Effector memory CD4-positive, alpha-beta T cell (primary cell): ENCODE data around the gene FGG.

Experiments used
- DNase-seq, 3 donors: peaks; one replicate each; pipeline ENCODE4 v3.0.0-alpha.2; 2020
- H3K27ac ChIP-seq: 2 replicates; pipeline ENCODE4 v1.7.0; 2013; ENCODE audit warnings: mild to moderate bottlenecking, low read length, moderate library complexity; ENCODE audit not compliant: insufficient read depth, poor library complexity, severe bottlenecking
- H3K27me3 ChIP-seq: replicated peaks from 2 replicates; pipeline ENCODE4 v1.7.0; 2013; ENCODE audit warnings: mild to moderate bottlenecking, low read length; ENCODE audit not compliant: insufficient read depth, control insufficient read depth, poor library complexity, severe bottlenecking
- H3K36me3 ChIP-seq: 2 replicates; pipeline ENCODE4 v1.7.0; 2013; ENCODE audit warnings: mild to moderate bottlenecking, low read length, moderate library complexity; ENCODE audit not compliant: control insufficient read depth, insufficient read depth
- H3K4me1 ChIP-seq: 2 replicates; pipeline ENCODE4 v1.7.0; 2013; ENCODE audit warnings: low read length, mild to moderate bottlenecking; ENCODE audit not compliant: control insufficient read depth, insufficient read depth, poor library complexity, severe bottlenecking
- H3K4me3 ChIP-seq: 2 replicates; pipeline ENCODE4 v1.7.0; 2013; ENCODE audit warnings: low read length, low read depth, mild to moderate bottlenecking; ENCODE audit not compliant: insufficient read depth, poor library complexity, severe bottlenecking
- H3K9me3 ChIP-seq: 2 replicates; pipeline ENCODE4 v1.7.0; 2013; ENCODE audit warnings: mild to moderate bottlenecking, low read length, moderate library complexity; ENCODE audit not compliant: control insufficient read depth
- total RNA-seq, 3 donors: gene quantifications; one replicate each; lab custom pipeline; 2026; lab: John Stamatoyannopoulos, UW

The FGG gene
- total RNA-seq: 0 reads per million in 3 donors

DNA sequence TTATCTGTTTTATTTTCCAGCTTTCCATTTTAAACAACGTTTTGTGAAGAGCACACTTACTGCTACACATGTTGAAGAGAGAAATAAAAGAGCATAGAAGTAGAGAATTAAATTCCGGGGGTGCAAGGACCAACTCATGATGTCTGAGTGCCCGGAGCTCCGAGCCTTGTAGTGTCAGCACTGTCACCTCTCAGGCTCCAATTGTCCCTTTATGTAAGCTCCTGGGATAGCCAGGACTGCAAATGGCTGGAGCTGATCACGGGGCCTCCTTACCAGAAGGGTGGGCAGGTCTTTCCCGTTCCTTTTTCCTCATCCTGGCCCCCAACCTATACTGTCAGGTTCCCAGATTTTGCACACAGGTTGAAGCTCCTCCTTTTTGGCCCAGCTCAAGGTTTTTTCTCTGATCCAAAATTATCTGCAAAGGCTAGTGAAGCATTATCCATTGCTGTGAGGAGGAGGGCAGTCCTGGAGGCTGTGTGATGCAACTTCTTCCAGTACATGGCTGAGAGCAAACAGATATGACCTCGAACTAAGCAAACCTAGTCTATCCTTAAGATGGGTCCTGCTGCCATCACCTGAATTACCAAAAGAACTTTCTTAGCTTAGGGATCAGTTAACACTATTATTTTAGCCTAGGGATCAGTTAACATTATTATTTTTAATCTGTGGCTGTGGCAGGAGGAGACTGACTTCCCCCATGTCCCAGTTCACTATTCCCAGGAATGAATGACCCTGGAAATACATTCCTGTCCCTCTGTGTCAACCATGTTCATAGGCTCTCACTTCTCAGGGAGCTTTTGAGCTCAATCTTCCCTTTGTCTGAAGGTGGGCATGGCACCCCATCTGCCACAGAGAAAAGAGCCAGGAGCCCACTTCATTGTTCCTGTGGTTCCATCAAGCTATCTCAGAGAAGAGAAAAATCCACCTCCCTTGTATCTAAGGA lies at the start of gene FGG:
TSS of gene FGG (minus strand) at position 185 of the 943 bp plus-strand sequence. CDS start at position 138, 47 bp downstream.
- H3K9me3 ChIP-seq: no peaks in the 10 kb centered on the region
- no peak for DNase-seq
- H3K27ac ChIP-seq: no peak within 1 kb of the TSS
- H3K4me1 ChIP-seq: no peaks in the 10 kb centered on the region
- no peaks in the 10 kb centered on the region for H3K36me3 ChIP-seq
- H3K4me3 ChIP-seq: no peak within 1 kb of the TSS
- peaks cover 3% of the 10 kb centered on the region for H3K27me3 ChIP-seq

DNA sequence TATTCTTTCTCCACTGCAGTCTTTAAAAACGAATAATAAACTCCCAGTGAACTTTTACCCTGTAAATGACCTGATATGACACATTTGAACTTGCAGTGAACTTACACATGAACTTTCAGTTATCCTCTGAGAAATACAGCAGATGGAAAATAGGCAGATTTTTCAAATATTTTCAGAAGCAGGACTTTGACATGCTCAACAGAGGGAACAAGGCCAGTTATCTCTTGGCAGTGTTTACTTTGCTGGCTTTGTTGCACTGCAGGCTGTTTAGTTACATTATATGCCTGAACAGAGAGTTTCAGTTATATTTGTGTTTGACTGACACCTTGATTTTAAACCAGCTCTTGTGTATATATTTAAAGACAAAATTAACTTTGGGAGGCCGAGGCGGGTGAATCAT lies 47.6 kb upstream of the FGG start:
- DNase-seq: no peak
- no peak overlapping the region for H3K4me3 ChIP-seq
- no peaks in the 10 kb centered on the region for H3K27me3 ChIP-seq
- H3K9me3 ChIP-seq: no peaks in the 10 kb centered on the region
- no peaks in the 10 kb centered on the region for H3K36me3 ChIP-seq
- H3K27ac ChIP-seq: no peak overlapping the region
- H3K4me1 ChIP-seq: no peaks in the 10 kb centered on the region

DNA sequence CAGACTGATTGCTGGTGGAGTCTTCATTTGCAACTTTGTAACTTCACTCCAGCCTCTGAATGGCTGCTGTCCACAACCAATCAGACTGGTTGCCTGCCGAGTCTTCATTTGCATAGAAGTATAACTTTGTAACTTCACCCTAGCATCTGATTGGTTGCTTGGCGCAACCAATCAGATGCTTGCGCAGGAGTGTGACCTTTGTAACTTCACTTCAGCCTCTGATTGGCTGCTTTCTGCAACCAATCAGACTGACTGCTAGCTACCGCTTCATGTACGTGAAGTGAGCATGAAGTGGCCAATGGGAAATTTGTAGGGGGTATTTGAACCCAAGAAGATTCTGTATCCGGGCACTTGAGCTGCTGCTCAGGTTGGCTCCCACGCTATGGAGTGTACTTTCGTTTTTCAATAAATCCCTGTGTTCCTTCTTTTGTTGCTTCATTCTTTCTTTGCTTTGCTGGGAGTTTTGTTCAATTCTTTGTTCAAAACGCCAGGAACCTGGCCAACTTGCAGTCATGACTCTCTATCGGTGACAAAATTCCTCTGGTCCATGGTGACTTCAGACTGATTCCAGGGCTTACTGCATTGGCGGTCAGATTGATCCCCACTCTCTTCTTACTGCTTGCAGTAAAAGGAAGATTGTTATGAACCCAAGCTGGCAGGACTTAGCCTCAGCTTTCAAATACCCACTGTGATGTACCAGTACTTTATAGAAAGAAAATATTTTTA lies 46.4 kb upstream of the FGG start:
- Histone ChIP-seq H3K27me3 (no peaks in the 10 kb centered on the region), H3K4me3 (no peak overlapping the region), H3K36me3 (no peaks in the 10 kb centered on the region), H3K4me1 (no peaks in the 10 kb centered on the region), H3K27ac (no peak overlapping the region), H3K9me3 (no peaks in the 10 kb centered on the region)
- DNase-seq: no peak

DNA sequence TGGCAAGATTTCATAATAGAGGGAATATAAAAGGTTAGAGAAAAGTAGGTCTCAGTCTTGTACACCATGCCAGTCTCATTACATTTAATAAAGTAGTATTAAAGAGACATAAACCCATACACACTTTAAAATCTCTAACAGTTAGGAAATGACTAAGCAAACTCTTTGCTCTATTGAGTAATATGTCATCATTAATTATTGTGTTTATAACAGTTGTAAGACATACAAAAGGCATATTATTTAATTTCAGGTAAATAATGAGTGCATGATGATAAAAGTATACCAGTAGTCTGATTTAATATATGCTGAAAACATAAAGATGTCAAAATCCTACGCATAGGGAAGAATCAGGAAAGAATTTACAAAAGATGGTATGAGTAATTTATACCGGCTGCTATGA lies 31.0 kb upstream of the FGG start:
- H3K9me3 ChIP-seq: no peaks in the 10 kb centered on the region
- DNase-seq: no peak
- no peaks in the 10 kb centered on the region for H3K36me3 ChIP-seq
- H3K27ac ChIP-seq: no peak overlapping the region
- no peaks in the 10 kb centered on the region for H3K4me1 ChIP-seq
- H3K4me3 ChIP-seq: no peak overlapping the region
- H3K27me3 ChIP-seq: no peaks in the 10 kb centered on the region

DNA sequence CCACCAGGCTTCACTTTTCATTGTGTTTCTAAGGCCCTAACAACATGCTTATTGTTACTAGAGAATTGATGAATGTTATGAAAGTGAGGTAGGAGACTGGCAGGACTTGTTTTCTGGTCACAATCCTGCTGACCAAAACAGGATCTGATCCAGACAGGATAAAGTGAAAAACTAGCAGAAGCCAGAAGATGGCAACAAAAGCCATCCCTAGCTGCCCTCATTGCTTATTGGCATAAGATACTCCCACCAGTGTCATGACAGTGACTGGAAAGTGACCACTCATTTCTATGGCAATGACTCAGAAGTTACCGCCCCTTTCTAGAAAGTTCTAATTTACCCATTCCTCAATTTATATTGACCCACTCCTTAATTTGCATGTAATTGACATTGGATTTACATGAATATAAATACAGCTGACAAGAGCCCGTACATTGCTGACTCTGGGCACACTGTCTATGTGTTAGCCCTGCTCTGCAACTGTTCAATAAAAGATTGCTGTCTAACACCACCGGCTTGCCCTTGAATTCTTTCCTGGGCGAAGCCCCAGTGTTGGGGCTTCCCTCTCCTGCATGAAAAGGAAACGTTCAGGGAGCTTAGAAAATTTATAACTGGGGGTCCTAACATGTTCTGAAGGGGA lies 30.0 kb upstream of the FGG start:
- no peak for DNase-seq
- Histone ChIP-seq H3K27me3 (no peaks in the 10 kb centered on the region), H3K4me1 (no peaks in the 10 kb centered on the region), H3K4me3 (no peak overlapping the region), H3K9me3 (no peaks in the 10 kb centered on the region), H3K36me3 (no peaks in the 10 kb centered on the region), H3K27ac (no peak overlapping the region)

DNA sequence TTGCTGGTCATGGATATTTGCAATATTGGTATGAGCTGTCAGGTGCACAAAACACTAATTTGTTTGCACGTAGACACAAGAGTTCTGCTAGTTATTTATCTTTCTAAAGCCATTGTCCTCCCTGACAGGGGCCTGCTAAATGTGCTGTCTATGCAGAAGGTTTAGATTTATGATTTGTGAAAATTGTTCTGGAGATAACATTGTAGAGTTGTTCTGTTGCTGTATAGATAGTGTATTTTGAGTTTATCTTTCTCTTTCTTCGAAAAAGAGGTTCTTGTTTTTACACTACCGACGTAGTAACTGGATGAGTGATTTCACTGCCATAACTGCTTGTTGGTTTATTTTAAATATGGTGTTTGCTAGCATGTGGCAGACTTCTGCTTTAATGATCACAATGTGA lies 28.5 kb upstream of the FGG start:
- H3K4me1 ChIP-seq: no peaks in the 10 kb centered on the region
- no peak overlapping the region for H3K27ac ChIP-seq
- H3K4me3 ChIP-seq: no peak overlapping the region
- no peaks in the 10 kb centered on the region for H3K9me3 ChIP-seq
- no peaks in the 10 kb centered on the region for H3K36me3 ChIP-seq
- H3K27me3 ChIP-seq: no peaks in the 10 kb centered on the region
- no peak for DNase-seq

DNA sequence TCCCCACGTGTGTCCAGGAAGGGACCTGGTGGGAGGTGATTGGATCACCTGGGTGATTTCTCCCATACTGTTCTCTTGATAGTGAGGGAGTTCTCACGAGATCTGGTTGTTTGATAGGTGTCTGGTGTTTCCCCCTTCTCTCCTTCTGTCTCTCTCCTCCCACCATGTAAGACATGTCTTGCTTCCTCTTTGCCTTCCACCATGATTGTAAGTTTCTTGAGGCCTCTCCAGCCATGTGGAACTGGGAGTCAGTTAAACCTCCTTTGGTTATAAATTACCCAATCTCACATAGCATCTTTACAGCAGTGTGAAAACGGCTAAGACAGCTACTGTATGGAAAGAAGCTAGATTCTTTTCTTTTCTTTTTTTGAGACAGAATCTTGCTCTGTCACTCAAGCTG lies 21.6 kb upstream of the FGG start:
- Histone ChIP-seq H3K27me3 (peaks cover 3% of the 10 kb centered on the region), H3K4me1 (no peaks in the 10 kb centered on the region), H3K4me3 (no peak overlapping the region), H3K27ac (no peak overlapping the region), H3K9me3 (no peaks in the 10 kb centered on the region), H3K36me3 (no peaks in the 10 kb centered on the region)
- DNase-seq: no peak

DNA sequence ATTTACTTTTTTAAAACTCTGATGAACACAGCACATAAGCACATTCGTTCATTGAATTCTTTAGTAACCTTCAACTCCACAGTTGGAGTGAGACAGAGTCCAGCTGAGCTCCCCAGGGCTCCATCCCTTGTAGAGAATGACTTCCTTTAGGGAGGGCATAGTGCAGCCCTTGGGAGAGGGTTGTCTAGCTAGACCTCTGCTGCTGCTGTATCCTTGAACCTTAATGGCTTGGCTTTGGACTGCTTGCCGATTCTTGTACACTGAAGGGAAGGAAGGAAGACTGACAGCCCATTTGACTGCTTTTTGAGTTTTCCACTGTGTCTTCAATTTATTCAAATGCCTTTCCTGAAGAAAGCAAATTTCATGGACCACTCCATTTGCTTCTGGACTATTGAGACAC lies 19.4 kb upstream of the FGG start:
- no peak overlapping the region for H3K27ac ChIP-seq
- DNase-seq: no peak
- H3K4me3 ChIP-seq: no peak overlapping the region
- H3K4me1 ChIP-seq: no peaks in the 10 kb centered on the region
- no peaks in the 10 kb centered on the region for H3K9me3 ChIP-seq
- H3K36me3 ChIP-seq: no peaks in the 10 kb centered on the region
- H3K27me3 ChIP-seq: peaks cover 3% of the 10 kb centered on the region

DNA sequence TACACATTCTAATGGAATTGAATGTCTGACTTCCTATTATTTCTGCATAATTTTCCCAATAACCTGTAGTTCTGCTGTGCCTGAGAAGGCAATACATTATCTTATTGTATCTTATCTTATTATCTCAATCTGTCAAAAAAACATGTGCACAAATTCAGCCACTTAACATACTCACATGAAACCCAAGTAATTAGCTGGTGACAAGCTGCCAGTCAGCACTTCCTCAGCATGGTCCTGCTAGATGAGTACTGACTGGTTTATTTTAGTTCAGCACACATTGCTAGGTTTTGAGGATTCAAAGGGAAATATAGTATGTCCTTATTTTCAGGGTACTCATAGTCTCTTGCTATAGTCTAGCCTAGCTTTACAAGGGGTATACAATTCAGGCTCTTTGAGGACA lies 17.9 kb upstream of the FGG start:
- Histone ChIP-seq H3K4me3 (no peak overlapping the region), H3K36me3 (no peaks in the 10 kb centered on the region), H3K9me3 (no peaks in the 10 kb centered on the region), H3K4me1 (no peaks in the 10 kb centered on the region), H3K27me3 (peaks cover 3% of the 10 kb centered on the region), H3K27ac (no peak overlapping the region)
- no peak for DNase-seq
